T1000 (cell line): ENCODE data around the gene TEX264.

Experiments
- DNase-seq: peaks from one replicate; lab custom pipeline; 2025; ENCODE audit warnings: mixed read lengths; lab: John Stamatoyannopoulos, UW

Gene TEX264

GRCh38 chr3:51673802-51674654, 3.0 kb downstream of the TEX264 start:
- DNase-seq: no peak

GRCh38 chr3:51675201-51675611, 4.2 kb downstream of the TEX264 start:
- DNase-seq: no peak

GRCh38 chr3:51676102-51676640, 5.1 kb downstream of the TEX264 start:
- DNase-seq: no peak

GRCh38 chr3:51677358-51677757, 6.3 kb downstream of the TEX264 start:
- no peak for DNase-seq

- DNase-seq: no peak
These were observed 7.1 kb downstream of the TEX264 start for GRCh38 chr3:51678186-51678585.

GRCh38 chr3:51678641-51679040, 7.6 kb downstream of the TEX264 start:
- no peak for DNase-seq

- DNase-seq: no peak
These were observed 8.3 kb downstream of the TEX264 start for GRCh38 chr3:51679318-51679717.

GRCh38 chr3:51679777-51680176, 8.7 kb downstream of the TEX264 start:
- DNase-seq: no peak

GRCh38 chr3:51680196-51680595, 9.1 kb downstream of the TEX264 start:
- DNase-seq: no peak

- no peak for DNase-seq
These were observed 9.7 kb downstream of the TEX264 start for GRCh38 chr3:51680663-51681230.

- no peak for DNase-seq
These were observed 10.4 kb downstream of the TEX264 start for GRCh38 chr3:51681453-51681852.

GRCh38 chr3:51682079-51682478, 11.0 kb downstream of the TEX264 start:
- peak; percentile 64 for DNase-seq

GRCh38 chr3:51682526-51682925, 11.5 kb downstream of the TEX264 start:
- no peak for DNase-seq

GRCh38 chr3:51683566-51683965, 12.5 kb downstream of the TEX264 start:
- no peak for DNase-seq

- no peak for DNase-seq
These were observed 14.1 kb downstream of the TEX264 start for GRCh38 chr3:51684971-51685751.

GRCh38 chr3:51686056-51686455, 15.0 kb downstream of the TEX264 start:
- no peak for DNase-seq

GRCh38 chr3:51686512-51687215, 15.6 kb downstream of the TEX264 start:
- DNase-seq: peak; percentile 44

GRCh38 chr3:51687431-51688205, 16.6 kb downstream of the TEX264 start:
- DNase-seq: peak; percentile 78

- DNase-seq: no peak
These were observed 17.2 kb downstream of the TEX264 start for GRCh38 chr3:51688206-51688600.

GRCh38 chr3:51691021-51691420, 20.0 kb downstream of the TEX264 start:
- DNase-seq: no peak

GRCh38 chr3:51691949-51692348, 20.9 kb downstream of the TEX264 start:
- DNase-seq: no peak
